Measurements from ENCODE around the gene UST. TPM values are rescaled to one million over a fixed set of nuclear protein-coding genes. Genes with fewer than 3 reads are reported as not detected.

The UST gene
- total RNA-seq, 4 donors from 2014 or later, result 9.6 to 34.6 (median 25.9) TPM

- TF ChIP-seq CTCF (IDR thresholded peaks at IDR 0.05; ENCODE audit: low read depth), result no peak
These were observed 269.0 kb downstream of the UST start for GRCh38 chr6:149015535-149016525.

GRCh38 chr6:149016716-149017115 lies 269.9 kb downstream of the UST start:
- no peak for TF ChIP-seq CTCF (IDR thresholded peaks at IDR 0.05; ENCODE audit: low read depth)

GRCh38 chr6:149020319-149020718 lies 273.5 kb downstream of the UST start:
- no peak for TF ChIP-seq CTCF (IDR thresholded peaks at IDR 0.05; ENCODE audit: low read depth)

- TF ChIP-seq CTCF (IDR thresholded peaks at IDR 0.05; ENCODE audit: low read depth), result no peak
These were observed 277.5 kb downstream of the UST start for GRCh38 chr6:149024361-149024760.

- no peak for TF ChIP-seq CTCF (IDR thresholded peaks at IDR 0.05; ENCODE audit: low read depth)
These were observed 278.2 kb downstream of the UST start for GRCh38 chr6:149025061-149025460.

GRCh38 chr6:149026530-149026942 lies 279.7 kb downstream of the UST start:
- TF ChIP-seq CTCF (IDR thresholded peaks at IDR 0.05; ENCODE audit: low read depth), result no peak

- no peak for TF ChIP-seq CTCF (IDR thresholded peaks at IDR 0.05; ENCODE audit: low read depth)
These were observed 280.7 kb downstream of the UST start for GRCh38 chr6:149027484-149027883.

Measured in subcutaneous adipose tissue (tissue), 4 donors.